Heart left ventricle (tissue), 16 donors: ENCODE measurements around the gene GGNBP2. TPM values are rescaled to one million over a fixed set of nuclear protein-coding genes. Genes with fewer than 3 reads are reported as not detected.

Source experiments
- ATAC-seq, 4 donors: fragments of 200-7000 bp; cut with Tn5 transposase; one replicate each; pipeline ENCODE4 v1.9.1; 2020 to 2022; ENCODE audit warnings: moderate library complexity in 4 of 4, mild to moderate bottlenecking in 3 of 4, moderate number of reproducible peaks in 1 of 4
- DNase-seq, 5 donors: peaks; one replicate each; pipeline ENCODE4 v3.0.0-alpha.2; 2020
- H3K27ac ChIP-seq, 12 donors: fragments of 200-600 bp; sonication (generic) in 4 of 12; one replicate each; pipeline versions ENCODE4 v1.5.0 to v1.8.0; 2016 to 2022; ENCODE audit warnings: mild to moderate bottlenecking in 2 of 12
- H3K27me3 ChIP-seq, 9 donors: fragments of 200-600 bp; sonication (generic) in 2 of 9; one replicate each; pipeline versions ENCODE4 v1.5.1 to v1.8.0; 2016 to 2022; ENCODE audit warnings: mild to moderate bottlenecking in 3 of 9
- H3K36me3 ChIP-seq, 9 donors: fragments of 200-600 bp; sonication (generic) in 2 of 9; one replicate each; pipeline versions ENCODE4 v1.5.0 to v1.8.0; 2018 to 2022; ENCODE audit warnings: mild to moderate bottlenecking in 2 of 9
- H3K4me1 ChIP-seq, 12 donors: fragments of 200-600 bp; sonication (generic) in 4 of 12; one replicate each; pipeline versions ENCODE4 v1.5.0 to v1.8.0; 2016 to 2022; ENCODE audit warnings: mild to moderate bottlenecking in 3 of 12
- H3K4me3 ChIP-seq, 12 donors: fragments of 200-600 bp; sonication (generic) in 4 of 12; one replicate each; pipeline versions ENCODE4 v1.5.0 to v1.8.0; 2017 to 2022; ENCODE audit warnings: mild to moderate bottlenecking in 9 of 12, moderate library complexity in 4 of 12
- H3K9me3 ChIP-seq, 12 donors: fragments of 200-600 bp; sonication (generic) in 4 of 12; one replicate each; pipeline versions ENCODE4 v1.5.0 to v1.8.0; 2016 to 2022; ENCODE audit warnings: mild to moderate bottlenecking in 1 of 12
- CTCF ChIP-seq, 12 donors: fragments of 200-600 bp; sonication (generic) in 4 of 12; IDR thresholded peaks; one replicate each; pipeline versions ENCODE4 v1.5.0 to v1.8.0; 2018 to 2022; ENCODE audit warnings: antibody characterized with exemption in 12 of 12, mild to moderate bottlenecking in 5 of 12
- POLR2A ChIP-seq, 2 donors: fragments of 450-650 bp; IDR thresholded peaks; one replicate each; pipeline ENCODE4 v1.6.1; 2017; ENCODE audit warnings: antibody characterized with exemption in 2 of 2, mild to moderate bottlenecking in 2 of 2, moderate library complexity in 2 of 2
- WGBS, 4 donors: extraction: QIAGEN DNeasy Blood & Tissue Kit in 2 of 4; methylation state at CpG; one replicate each; pipeline versions ENCODE4 v1.1.5 to v1.1.7; 2013 to 2018; 5-methylcytosine and 5-hydroxymethylcytosine counted together
- intact Hi-C, 10 donors: fragments of 100-400 bp; cut with DNase I; formaldehyde crosslinking; loops; one replicate each; pipeline versions ENCODE4 v1.11.1 to v1.14.2; 2022
- polyA plus RNA-seq, 2 donors: library from polyadenylated mRNA; stranded (reverse); fragments of 200-250 nt; gene quantifications; one replicate each; pipeline ENCODE4 v1.2.3, GENCODE V29; 2013
- total RNA-seq, 9 donors: library from RNA; depleted of rRNA in 2 of 9; stranded (reverse); fragments of >200 nt in 2 of 9; fragmentation: NEBNext Ultra II Directional in 3 of 9; extraction: Animal tissue kit (Norgen Biotek cat#: 25700) in 3 of 9; gene quantifications; one replicate each; pipeline versions ENCODE4 v1.1.0 to v1.2.4, GENCODE V29; 2016 to 2023
- donor health status: ischemic (EF 13 %, LVEDD 7.1; RV severe dilation, severe dysfunction).
- donor health status: healthy with polysubstance abuse.
- donor health status: DM: no; HTN: yes; CAD: no.
- donor health status: DM: no; HTN: no; CAD: no.
- donor health status: ischemic (EF 25% LVEDD 6.9; RV normal size, moderate dysfunction).
- donor health status: ischemic (EF 25% LVEDD 5.7; RV mildly dilated, moderate dysfunction).
- donor health status: healthy.
- donor health status: DM: yes; HTN: yes; CAD: no.
- donor health status: ischemic (EF 35%, LVEDD 5.7; RV mildly dilated, moderate dysfunction).
- donor health status: nonischemic (EF 11% LVEDD 7.7; RV severe dilation, severe dysfunction).
- donor health status: DM: yes; HTN: yes; CAD: no.
- donor health status: PGD.
- donor health status: ischemic (EF 29% LVEDD 5.4; RV normal size, mild dysfunction).
- donor health status: nonischemic (EF 23%, LVEDD 6.1; RV moderate dilation, normal function).

Gene GGNBP2
- total and polyA plus RNA-seq, 11 donors, result 27.4 to 62.9 (median 40.5) TPM

GRCh38 chr17:36597226-36597625, 52.5 kb downstream of the GGNBP2 start:
- no peak overlapping the region for H3K4me3 ChIP-seq
- no peaks in the 10 kb centered on the region for H3K36me3 ChIP-seq
- peaks cover 0 to 31% (median 20%) of the 10 kb centered on the region in 12 donors for H3K4me1 ChIP-seq
- no peak overlapping the region for H3K27ac ChIP-seq
- 51 to 69% (median 63%) methylated on average over 6 of the region's 6 CpGs for WGBS, 4 donors
- no peaks in the 10 kb centered on the region for H3K27me3 ChIP-seq
- intact Hi-C loops, result loop anchor here in 2 of 10 donors (10.0 kb wide), 3 partner anchors 112 to 888 kb away; partner anchors contain the start of genes AATF (in 1 of the 2), DUSP14 (in 1 of the 2) and ZNHIT3 (in 1 of the 2)
- DNase-seq (no peak), ATAC-seq (no peak)
- TF ChIP-seq CTCF (IDR thresholded peaks at IDR 0.05) (no peak), POLR2A (IDR thresholded peaks at IDR 0.05) (no peak)
- no peaks in the 10 kb centered on the region for H3K9me3 ChIP-seq

- H3K4me1 ChIP-seq, result peaks cover 0 to 31% (median 20%) of the 10 kb centered on the region in 12 donors
- no peak overlapping the region for H3K4me3 ChIP-seq
- ATAC-seq (no peak), DNase-seq (no peak)
- no peaks in the 10 kb centered on the region for H3K9me3 ChIP-seq
- intact Hi-C loops, result loop anchor here in 2 of 10 donors (10.0 kb wide), 3 partner anchors 113 to 887 kb away; partner anchors contain the start of genes AATF (in 1 of the 2), DUSP14 (in 1 of the 2) and ZNHIT3 (in 1 of the 2)
- 80 to 92% (median 91%) methylated on average over 9 to 11 of the region's 11 CpGs for WGBS, 4 donors
- H3K27me3 ChIP-seq, result no peaks in the 10 kb centered on the region
- H3K36me3 ChIP-seq, result no peaks in the 10 kb centered on the region
- no peak overlapping the region for H3K27ac ChIP-seq
- no peak for TF ChIP-seq POLR2A (IDR thresholded peaks at IDR 0.05)
- TF ChIP-seq CTCF (IDR thresholded peaks at IDR 0.05), result no peak
These were observed 53.4 kb downstream of the GGNBP2 start for GRCh38 chr17:36597866-36598777.

- TF ChIP-seq CTCF (IDR thresholded peaks at IDR 0.05), result no peak
- no peaks in the 10 kb centered on the region for H3K9me3 ChIP-seq
- WGBS, 4 donors, result 89 to 94% (median 93%) methylated on average over 8 to 13 of the region's 13 CpGs
- intact Hi-C loops, result loop anchor here in 2 of 10 donors (10.0 kb wide), 3 partner anchors 114 to 886 kb away; partner anchors contain the start of genes AATF (in 1 of the 2), DUSP14 (in 1 of the 2) and ZNHIT3 (in 1 of the 2)
- no peaks in the 10 kb centered on the region for H3K27me3 ChIP-seq
- ATAC-seq (no peak), DNase-seq (no peak)
- no peaks in the 10 kb centered on the region for H3K36me3 ChIP-seq
- H3K4me1 ChIP-seq, result peaks cover 0 to 28% (median 18%) of the 10 kb centered on the region in 12 donors
- H3K27ac ChIP-seq, result no peak overlapping the region
- no peak overlapping the region for H3K4me3 ChIP-seq
These were observed 54.3 kb downstream of the GGNBP2 start for GRCh38 chr17:36598951-36599401.
